Measurements from ENCODE around the gene HS3ST6.
"Not testable (repeated sequence)": the region's sequence is repeated elsewhere in the genome, so short reads cannot be mapped to it uniquely, and the experiment has no call there.

HS3ST6 gene

DNA sequence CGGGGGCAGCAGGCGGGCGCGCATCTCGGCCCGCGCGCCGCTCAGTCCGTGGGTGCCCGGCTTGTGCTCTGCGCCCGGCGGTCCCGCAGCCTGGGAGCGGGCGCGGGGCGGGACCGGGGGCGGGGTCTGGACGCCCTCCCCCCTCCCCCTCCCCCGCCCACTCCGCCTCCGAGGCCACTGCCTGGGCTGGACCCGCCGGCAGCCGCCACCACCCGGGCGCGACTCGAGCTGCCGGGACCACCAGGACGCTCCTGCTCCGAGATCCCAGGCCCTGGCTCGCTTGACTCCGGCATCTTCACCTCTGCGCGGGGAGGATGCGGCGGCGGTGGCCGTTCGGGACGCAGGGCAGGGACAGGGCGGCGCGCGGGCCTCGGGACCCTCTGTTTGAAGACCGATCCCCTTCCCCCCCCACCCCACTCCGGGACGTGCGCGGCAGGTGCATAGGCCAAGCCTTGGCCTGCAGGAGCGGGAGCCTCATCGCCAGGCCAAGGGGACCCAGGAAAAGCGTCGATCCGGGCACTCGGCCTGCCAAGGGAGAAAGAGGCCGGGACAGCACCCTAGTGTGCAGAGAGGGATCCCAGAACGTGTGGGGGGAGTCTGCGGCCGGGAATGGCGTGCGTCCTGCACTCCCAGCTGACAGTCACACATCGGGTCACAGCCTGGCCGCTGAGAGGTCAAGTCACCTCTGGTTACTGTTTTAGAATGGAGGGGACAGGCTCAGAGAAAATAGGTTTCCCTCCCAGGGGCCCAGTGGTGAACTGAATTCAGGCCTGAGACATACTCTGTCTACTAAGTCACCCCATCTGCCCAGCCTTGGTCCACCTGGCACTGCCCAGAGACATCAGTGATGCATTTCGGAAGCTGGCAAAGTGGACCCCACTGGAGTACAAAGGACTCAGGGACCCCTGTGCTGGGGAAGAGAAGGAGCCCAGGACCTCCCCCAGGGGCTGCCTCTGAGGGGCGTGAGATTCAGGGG lies at the start of gene HS3ST6:
HS3ST6 (minus strand) TSS at position 65 of the 976 bp plus-strand sequence. CDS start 92 bp downstream, outside the sequence.
- DNase-seq (ENCODE audit: low spot score), result no peak

DNA sequence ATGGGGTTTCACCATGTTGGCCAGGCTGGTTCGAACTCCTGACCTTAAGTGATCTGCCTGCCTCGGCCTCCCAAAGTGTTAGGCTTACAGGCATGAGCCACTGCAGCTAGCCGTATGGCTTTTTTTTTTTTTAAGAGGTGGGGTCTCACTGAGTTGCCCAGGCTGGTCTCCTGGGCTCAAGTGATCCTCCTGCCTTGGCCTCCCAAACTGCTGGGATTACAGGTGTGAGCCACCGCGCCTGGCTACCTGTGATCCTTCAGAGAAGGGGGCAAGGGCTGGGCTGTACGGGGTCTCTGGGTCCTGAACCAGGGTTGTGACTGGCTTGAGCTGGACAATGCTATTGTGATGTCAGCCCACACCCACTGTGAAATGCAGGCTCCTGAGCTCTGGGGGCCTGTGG lies 48.2 kb upstream of the HS3ST6 start, which contains the start of gene RNF151:
RNF151 (plus strand) TSS at position 397 of the 400 bp plus-strand sequence. CDS start 26 bp downstream, outside the sequence.
- no peak for DNase-seq (ENCODE audit: low spot score)

DNA sequence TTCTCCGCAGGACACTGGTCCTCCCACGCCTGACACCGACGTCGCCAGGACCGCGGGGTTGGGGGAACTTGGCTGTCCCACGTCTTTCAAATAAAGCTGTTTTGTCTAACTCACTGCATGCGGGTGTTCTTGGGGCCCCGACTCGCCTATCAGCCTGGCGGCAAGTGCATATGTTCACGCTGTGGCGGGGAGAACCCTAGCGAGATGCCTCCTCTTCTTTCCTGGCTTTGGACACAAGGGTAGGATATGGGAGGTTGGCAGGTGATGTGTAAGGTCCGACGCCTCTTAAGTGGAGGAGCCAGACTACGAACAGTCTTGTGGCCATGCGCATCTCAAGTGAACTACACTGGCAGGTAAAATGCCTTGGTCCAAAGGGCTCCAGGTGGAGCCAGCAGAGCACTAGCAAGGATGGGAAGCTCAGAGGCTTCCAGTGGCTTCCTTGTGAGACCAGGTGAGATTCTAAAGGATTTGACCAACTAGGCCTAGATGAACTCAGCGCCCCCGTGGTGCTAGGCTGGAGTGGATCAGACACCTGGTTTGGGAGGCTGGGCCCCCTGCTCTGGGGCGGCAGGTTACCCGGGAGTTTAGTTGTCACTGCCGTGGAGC lies 47.3 kb upstream of the HS3ST6 start:
- DNase-seq (ENCODE audit: low spot score), result no peak

DNA sequence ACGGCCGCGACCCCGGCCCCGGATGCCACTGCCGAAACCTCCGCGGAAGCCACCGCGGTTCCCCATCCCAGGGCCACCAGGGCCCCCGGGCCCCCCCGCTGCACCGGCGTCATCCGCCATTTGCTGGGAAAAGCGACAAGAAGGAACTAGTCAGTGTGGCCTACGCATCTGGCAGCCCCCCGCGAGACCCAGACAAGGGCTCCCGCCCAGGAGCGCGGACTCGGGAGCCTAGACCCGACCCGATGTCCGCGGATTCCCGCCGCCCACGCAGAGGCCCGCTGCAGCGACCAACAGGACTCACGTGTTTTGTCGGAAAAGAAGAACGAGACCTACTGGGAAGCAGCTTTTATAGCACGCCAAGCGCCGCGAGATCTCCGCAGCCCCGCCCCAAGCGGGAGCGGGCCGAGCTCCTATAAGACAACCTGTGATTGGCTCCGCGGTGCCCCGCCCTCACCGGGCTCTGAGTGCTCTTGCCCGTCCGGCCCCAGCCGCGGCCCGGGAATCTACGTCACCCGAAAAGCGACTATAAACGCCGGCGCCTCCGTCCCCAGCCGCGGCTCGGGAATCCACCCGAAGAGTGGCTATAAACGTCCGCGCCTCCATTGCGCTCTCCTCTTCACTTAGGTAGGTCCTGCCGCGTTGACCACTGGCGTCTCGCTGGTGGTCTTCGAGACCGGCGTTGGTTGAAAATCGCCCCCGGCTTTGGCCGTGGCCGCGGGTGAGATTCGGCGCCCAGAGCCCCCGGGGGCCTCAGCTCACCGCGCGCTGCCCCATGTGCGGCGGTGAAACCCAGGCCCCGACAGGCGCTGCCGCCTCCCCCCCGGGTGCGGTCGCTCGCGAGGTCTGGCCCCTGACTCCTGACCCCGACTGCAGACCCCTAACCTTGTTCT lies 46.5 kb upstream of the HS3ST6 start, which contains the start of gene RPS2:
RPS2 (minus strand) TSS at position 321 of the 890 bp plus-strand sequence; CDS start at position 120, 201 bp downstream.
- peak; percentile 99 for DNase-seq (ENCODE audit: low spot score)

DNA sequence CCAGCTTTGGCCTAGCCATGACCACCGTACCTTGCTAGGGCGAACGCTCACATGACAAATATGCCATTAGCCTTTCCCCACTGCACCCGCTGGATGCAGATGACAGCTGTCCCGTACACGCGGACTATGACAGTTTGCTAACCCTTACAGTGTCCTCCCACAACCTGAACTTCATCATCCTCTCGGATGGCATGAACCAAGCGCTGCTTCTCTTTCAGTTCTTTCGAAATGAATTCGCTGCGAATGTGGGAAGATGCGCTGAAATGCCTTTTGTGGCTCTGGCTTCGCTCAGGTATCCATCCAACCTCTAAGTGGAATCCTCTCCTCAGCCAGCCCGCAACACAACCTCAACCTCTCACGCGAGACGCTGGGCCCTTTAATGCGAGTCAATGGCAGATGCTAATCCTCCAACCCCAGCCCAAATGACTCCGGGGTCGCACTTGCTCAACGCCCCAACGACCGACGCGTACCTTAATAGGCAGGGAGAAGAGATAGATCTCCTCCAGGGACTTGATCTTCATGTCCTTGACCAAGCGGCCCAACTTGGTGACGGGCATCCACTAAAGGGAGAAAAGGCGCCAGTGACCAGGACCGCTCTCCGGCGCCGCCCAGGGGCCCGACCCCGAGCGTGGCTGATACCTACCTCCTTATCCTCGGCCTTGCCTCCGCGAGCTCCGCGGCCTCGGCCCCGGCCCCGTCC lies 45.7 kb upstream of the HS3ST6 start:
- DNase-seq (ENCODE audit: low spot score), result peak; percentile 46

DNA sequence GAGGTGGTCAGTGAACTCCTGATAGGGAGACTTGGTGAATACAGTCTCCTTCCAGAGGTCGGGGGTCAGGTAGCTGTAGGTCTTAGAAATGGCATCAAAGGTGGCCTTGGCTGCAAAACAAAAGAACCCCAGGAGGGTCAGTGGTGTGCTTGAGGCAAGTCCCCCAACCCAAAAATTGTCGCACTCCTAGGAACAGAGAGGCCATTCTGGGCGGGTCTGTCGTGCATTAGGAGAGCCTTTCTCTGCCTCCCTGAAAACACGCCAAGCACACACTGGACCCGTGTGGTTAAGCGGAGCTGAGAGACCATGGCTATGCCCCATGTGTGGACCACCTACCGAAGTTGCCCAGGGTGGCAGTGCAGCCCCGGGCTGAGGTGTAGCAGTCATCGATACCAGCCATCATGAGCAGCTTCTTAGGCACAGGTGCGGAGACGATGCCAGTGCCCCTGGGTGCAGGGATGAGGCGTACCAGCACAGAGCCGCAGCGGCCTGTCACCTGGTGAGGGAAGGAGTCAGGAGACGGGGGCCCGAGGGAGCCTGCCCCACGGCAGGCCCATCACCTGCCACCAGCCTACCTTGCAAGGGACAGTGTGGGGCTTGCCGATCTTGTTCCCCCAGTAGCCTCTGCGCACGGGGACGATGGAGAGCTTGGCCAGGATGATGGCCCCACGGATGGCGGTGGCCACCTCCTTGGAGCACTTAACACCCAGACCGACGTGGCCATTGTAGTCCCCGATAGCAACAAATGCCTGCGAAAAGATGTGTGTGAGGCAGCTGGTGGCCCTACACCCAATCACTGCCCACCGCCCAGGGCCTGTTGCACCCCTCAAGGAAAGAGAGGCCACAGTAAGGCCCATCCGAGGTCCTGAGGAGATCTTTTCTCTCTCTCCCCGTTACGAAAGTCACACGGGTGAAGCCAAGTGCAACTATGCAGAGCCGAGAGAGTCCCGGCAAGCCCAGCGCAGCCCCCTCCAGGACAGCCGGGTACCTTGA lies 44.2 kb upstream of the HS3ST6 start:
- not testable (repeated sequence) for DNase-seq (ENCODE audit: low spot score)

DNA sequence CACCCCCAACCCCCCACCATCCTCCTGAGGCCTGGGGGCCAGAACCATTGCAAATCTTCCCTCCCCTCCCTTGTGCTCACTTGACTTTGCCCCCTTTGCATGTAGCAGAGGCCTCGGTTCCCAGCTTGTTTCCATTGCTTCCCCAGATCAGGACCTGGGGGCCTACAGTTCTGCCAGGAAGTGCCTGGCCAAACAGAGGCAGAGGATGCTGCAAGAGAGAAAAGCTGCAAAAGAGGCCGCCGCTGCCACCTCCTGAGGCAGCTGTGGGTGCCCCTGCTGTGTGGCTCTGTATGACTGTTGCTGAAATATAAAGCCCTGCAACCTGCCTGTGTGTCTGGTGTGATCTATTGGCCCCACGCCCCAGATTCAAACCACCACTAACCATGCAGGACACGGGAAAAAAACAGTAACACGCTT lies 43.4 kb upstream of the HS3ST6 start:
- DNase-seq (ENCODE audit: low spot score), result peak; percentile 54

DNA sequence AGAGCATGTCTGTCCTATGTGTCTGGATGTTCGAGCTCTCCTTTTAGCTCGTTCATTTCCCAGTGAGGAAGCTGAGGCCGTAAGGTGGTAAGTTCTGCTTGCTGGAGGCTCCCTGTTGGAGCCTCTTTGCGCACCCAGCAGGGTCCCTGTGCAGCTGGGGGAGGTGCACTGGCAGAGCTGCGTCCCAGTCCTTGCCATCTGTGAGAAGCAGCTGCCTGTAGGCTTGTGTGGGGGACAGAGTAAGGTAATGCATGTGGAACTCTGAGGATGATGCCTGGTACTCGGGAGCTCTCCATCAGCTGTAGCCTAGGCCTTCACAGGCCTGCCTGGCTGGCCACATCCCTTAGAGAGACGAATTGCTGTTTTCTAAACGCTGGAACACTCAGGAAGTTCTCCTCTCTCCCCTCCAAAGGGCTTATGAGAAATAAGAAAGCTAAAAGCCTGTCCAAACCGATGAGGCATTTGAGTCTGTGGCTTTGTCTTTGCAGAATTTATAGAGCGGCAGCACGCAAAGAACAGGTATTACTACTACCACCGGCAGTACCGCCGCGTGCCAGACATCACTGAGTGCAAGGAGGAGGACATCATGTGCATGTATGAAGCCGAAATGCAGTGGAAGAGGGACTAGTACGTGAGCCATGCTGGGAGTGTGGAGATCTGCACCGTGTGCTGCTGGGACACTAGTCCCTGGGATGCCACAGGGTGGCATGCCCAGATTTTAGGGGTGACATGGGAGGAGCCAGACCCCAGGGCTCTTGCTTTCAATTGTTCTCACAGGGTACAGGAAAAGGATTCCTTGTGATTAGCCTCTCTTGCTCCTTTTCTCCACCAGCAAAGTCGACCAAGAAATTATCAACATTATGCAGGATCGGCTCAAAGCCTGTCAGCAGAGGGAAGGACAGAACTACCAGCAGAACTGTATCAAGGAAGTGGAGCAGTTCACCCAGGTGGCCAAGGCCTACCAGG lies 42.7 kb upstream of the HS3ST6 start:
- DNase-seq (ENCODE audit: low spot score), result peak; percentile 64

DNA sequence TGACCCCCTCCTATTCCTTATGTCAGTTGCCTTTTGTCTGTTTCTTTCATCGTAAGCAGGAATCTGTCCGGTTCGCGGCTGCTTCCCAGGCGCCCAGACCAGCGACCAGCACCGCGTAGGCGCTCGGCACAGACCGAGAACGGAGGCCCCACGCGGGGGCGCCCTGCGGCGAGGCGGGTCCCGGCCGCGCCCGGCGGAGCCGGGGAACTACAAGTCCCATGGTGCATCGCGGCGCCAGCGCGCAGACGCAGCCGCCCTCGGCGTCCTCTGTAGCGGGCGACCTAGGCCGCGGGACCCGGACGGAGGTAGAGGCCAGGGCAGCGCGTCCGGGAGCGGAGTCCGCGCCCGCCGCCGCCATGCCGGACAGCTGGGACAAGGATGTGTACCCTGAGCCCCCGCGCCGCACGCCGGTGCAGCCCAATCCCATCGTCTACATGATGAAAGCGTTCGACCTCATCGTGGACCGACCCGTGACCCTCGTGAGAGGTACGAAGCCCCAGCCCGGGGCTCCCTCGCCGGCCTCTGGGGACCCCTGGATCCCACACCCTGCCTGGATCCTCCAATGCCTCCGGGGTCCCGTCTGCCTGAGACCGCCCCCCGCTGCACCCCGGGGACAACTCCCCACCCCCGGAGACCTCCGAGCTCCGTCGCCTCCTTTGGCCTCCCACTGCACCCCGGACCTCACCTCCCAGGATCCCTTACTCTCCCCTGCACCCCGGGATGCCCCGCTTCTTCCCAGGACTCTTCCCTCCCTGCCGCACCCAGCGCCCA lies 41.2 kb upstream of the HS3ST6 start, which contains the start of gene NDUFB10:
NDUFB10 (plus strand) TSS at position 270 of the 771 bp plus-strand sequence; CDS start at position 357, 87 bp downstream.
- peak; percentile 94 for DNase-seq (ENCODE audit: low spot score)

DNA sequence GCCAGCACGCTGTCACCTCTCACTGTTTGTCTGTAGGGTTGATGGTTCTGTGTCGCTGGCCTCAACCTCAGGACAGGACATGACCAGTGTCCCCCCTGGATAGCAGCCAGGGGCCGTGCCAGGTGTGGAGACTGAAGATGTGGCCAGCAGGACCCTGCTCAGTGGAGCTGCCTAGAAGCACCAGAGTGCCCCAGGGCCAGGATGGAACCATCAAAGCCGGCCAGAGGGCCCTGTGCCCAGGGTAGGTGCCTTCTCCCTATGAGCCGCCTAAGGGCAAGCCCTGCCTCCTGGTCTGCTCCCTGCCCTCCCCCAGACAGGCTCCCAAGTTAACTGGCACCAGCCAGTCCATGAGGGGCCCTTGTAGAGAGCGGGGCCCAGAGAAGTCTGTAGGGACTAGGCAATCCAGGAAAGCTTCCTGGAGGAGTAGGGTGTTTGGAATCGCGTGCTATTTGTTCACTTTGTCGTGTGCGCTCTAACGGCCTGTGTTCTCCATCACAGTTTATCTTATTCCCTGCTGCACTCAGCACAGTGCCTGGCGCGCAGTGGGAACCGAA lies 40.6 kb upstream of the HS3ST6 start:
- no peak for DNase-seq (ENCODE audit: low spot score)

DNA sequence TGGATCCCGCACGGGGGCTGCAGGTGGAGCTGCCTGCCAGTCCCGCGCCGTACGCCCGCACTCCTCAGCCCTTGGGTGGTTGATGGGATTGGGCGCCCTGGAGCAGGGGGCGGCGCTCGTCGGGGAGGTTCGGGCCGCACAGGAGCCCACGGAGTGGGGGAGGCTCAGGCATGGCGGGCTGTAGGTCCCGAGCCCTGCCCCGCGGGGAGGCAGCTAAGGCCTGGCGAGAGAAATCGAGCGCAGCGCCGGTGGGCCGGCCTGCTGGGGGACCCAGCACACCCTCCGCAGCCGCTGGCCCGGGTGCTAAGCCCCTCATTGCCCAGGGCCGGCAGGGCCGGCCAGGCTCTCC lies 39.9 kb upstream of the HS3ST6 start:
- not testable (repeated sequence) for DNase-seq (ENCODE audit: low spot score)

DNA sequence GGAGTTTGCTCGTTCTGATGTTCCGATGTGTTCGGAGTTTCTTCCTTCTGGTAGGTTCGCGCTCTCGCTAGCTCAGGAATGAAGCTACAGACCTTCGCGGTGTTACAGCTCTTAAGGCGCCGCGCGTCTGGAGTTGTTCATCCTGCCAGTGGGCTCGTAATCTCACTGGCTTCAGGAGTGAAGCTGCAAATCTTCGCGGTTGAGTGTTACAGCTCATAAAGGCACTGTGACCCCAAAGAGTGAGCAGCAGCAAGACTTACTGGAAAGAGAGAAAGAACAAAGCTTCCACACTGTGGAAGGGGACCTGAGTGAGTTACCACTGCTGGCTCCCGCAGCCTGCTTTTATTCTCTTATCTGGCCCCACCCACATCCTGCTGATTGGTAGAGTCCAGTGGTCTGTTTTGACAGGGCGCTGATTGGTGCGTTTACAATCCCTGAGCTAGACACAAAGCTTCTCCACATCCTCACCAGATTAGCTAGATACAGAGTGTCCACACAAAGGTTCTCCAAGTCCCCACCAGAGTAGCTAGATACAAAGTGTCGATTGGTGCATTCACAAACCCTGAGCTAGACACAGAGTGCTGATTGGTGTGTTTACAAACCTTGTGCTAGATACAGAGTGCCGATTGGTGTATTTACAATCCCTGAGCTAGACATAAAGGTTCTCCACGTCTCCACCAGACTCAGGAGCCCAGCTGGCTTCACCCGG lies 39.4 kb upstream of the HS3ST6 start:
- DNase-seq (ENCODE audit: low spot score), result not testable (repeated sequence)

DNA sequence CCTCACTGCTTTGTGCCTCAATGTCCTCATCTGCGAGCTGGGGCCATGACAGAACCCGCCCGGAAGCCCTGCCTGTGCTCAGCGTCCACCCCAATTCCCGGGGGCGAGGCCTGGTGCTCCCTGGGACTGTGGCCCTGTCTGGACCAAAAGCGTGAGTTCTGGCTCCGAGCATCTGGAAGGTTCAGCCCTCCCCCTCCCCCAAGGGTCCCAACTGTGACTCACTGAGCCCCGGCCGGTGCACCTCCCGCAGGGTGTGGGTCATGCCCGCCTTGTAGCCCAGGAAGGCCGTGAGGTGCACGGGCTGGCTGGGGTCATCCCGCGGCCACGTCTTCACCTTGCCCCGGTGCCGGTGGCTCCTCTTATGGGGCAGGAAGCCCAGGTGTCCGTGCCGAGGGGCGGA lies 35.5 kb upstream of the HS3ST6 start:
- no peak for DNase-seq (ENCODE audit: low spot score)

DNA sequence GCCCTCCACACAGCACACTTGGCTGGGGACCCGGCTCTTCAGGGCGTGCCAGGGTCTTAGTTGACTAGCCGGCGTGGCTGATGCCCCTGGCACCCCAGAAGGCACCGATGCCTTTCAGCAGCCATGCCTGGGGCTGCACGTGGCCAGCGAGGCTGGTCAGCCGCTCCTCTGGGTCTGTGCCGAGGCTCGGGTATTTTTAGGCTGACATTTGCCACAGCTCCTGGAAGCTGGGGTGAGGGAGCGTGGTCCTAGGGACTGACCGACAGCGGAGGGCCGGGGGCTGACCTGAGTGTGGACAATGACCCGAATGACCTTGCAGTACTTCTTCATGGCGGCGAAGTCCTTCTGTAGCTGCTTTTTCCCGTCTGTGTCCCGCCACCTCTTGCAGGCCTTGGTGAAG lies 32.3 kb upstream of the HS3ST6 start:
- DNase-seq (ENCODE audit: low spot score), result no peak

DNA sequence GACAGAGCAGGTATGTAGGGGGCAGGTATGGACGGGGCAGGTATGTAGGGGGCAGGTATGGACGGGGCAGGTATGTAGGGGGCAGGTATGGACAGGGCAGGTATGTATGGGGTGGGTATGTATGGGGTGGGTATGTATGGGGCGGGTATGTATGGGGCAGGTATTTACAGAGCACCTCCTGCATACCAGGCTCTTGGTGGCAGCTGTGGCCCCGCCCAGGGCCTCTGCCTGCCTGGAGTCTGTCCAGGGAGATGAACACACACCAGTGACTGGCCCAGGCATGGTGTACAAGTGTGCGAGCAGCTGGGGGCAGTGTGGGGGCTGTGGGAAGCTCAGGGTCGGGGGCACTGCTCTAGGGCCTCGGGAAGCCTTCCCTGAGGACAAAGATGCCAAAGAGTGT lies 31.8 kb upstream of the HS3ST6 start:
- no peak for DNase-seq (ENCODE audit: low spot score)

DNA sequence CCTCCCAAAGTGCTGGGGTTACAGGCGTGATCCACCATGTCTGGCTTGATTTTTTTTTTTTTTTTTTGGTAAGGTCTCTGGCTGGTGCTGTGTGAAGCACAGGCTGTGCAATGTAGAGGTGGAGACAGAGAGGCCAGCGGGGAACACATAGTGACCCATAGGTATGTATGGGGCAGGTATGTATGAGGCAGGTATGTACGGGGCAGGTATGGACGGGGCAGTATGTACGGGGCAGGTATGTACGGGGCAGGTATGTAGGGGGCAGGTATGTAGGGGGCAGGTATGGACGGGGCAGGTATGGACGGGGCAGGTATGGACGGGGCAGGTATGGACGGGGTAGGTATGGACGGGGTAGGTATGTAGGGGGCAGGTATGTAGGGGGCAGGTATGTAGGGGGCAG lies 31.3 kb upstream of the HS3ST6 start:
- DNase-seq (ENCODE audit: low spot score), result no peak

DNA sequence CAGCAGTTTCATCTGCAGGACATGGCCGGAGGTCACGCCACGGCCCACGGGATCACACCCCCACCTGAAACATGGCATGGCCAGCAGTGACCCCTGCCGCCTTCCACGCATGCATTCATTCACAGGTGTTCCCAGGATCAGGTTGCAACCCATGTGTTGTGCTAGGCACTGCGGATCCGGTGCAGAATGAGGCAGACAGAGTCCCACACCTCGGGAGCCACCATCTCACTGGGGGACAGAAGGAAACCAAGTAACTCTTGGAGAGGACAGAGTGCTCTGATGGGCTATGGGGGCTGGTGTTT lies 29.1 kb upstream of the HS3ST6 start:
- DNase-seq (ENCODE audit: low spot score), result no peak

All from activated CD4-positive, alpha-beta T cell treated with anti-CD3 and anti-CD28 coated beads, Interleukin-2, Interleukin-4, amounts not matched to agents 100 ng/mL and 50 ng/mL, durations not matched to agents 16 hours and 8 hours (primary cell).